GM18498 (cell line): ENCODE data around the gene PCK1.

Source experiments
- ATAC-seq: cut with Tn5 transposase; IDR thresholded peaks from one replicate; pipeline ENCODE4 v1.9.1; 2021; ENCODE audit warnings: mild to moderate bottlenecking, moderate library complexity; ENCODE audit not compliant: unreplicated experiment

PCK1 gene

DNA sequence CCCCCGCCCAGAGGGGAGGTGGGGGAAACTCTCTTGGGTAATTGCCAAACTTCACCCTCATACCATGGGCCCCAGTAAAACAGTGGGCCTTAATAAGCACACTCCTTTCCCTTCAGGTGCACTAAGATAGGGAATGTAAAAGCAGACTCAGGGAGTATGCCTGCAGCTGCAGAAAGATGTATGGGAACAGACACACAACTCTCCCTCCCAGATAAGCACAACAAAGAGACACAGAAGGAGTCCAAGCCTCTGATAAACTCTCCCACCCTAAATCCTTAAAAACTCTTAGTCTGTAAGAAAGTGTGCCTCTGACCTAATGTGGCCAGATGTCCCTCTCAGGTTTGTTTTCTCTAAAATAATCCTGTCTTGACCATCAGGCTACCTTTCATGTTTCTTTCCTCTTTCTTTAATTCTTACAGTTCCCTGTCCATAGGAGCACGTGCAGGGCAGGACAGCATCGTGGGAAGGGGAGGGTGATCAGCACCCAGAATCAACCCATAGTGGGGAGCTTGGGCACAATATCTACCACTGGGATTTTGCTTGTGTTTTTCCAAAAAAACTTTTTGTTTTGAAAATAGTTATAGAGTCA lies 24.7 kb upstream of the PCK1 start:
- no peak for ATAC-seq

DNA sequence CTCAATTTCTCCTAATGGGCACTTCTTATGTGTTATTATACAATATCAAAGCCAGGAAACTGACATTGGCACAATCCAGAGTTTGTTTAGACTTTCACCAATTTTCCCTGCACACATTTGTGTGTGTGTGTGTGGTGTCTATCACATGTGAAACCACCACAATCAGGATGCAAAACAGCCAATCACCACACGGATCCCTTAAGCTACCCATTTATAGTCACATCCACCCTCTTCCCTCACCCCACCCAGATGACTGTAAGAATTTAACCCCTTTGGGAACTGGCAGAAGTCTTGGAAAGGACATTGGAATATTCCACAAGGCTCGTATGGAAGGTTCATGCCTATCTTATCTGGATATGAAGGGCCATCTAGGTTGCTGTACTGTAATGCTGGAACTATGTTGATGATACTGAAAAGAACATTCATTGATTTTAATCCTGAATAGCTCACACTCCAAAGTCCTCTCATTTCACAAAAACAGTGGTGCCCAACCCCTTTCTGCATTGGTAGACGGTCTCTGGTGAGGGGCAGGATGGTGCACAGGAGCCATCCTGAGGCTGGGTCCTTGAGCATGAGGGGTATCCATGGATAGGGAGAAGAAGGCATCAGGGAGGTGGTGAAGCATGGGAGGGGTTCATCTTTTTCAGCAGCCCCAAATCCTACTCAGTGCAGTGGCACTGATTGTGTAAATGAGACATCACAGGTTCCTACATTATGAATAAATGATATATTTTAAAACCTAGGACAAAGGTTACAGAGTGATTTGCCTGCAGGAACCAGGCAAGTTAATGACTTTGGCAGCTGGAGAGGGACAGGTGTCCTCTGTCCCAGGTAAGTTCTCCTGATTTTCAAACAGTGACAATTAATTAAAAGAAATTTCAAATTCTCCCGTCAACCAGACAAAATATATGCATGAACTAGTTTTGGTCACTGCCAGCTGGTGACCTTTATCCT lies 23.9 kb upstream of the PCK1 start:
- ATAC-seq, result no peak

DNA sequence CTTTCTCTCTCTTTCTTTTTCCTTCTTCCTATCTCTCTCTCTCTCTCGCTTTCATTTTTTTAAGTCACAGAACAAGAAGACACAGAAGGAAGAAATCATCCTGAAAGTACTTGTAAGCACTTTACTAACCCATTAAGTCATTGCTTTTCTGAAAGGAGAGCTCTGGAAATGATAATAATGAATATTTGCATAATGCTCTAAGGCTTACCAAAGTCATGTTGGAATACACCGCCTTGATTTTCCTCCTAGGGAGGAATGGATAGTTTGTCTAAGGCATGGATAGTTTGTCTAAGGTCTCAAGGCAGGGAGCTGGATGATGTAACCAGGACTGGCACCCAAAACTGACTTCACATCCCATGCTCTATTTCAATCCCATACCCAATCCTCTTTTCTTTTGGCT lies 23.1 kb upstream of the PCK1 start:
- ATAC-seq, result no peak

DNA sequence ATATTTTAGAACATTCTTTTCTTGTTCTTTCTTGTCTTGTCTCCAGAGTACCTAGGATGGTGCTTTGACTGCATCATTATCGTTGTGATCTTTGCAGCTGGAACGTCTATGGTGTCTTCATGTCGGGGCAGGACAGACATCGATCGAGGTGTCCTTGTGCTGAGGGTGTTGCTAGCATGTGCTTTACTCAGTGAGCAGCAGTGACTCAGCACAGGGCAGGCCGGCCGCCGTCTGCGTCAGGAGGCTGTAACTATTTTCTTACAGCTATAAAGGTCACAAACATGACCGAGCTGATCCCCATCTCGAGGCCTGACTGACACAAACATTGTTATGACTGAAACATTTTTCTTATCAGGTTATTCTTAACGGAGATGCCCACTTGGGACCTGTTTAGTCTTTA lies 21.0 kb upstream of the PCK1 start:
- ATAC-seq, result no peak

DNA sequence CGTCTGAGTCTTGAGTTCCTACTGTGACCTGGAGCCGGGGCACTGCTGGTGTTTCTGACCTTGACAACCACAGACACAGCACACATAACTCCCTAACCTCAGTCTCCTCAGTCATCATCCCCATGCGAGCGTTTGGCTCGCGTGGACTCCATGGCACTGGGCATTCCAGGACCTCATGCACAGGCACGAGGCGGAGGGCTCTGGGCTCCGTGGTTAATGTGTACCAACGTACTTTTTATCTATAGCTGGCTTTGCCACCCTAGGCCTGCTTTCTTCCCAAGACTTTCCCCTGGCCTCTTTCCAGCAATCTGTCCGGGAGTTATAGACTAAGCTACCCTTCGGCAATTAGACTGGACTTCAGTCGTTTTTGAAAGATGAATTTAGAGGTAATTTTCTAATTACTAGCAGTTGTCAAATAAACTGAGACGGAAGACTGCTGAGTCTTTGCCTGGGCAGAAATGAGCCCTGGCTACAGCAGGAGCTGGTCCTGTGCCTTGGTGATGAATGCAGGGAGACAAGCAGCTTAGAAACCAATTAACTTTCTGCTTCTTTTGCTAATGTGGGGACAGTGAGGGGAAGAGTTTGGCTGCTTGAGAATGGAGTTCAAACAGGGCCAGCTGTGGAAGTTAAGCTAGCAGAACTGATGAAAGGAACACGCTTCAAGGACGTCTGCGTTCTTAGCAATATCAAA lies 19.9 kb upstream of the PCK1 start:
- ATAC-seq, result no peak

DNA sequence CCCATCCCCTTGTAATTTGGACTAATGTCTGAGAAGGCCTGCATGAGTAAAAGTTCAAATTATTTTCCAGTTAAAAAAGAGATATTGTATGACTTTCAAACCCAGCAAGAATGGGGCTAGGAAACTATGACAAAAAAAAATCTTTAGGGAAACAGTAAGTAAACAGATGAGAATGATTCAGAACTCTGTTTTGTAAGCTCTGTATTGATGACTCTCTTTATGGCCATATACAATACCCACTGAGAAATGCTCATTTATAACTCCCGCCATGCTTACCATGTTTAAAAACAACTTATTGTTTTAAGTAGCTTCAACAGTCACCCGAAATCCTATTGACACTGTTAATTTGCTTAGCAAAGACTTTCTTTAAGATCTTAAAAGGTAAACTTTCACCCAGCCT lies 17.2 kb upstream of the PCK1 start:
- ATAC-seq, result no peak

DNA sequence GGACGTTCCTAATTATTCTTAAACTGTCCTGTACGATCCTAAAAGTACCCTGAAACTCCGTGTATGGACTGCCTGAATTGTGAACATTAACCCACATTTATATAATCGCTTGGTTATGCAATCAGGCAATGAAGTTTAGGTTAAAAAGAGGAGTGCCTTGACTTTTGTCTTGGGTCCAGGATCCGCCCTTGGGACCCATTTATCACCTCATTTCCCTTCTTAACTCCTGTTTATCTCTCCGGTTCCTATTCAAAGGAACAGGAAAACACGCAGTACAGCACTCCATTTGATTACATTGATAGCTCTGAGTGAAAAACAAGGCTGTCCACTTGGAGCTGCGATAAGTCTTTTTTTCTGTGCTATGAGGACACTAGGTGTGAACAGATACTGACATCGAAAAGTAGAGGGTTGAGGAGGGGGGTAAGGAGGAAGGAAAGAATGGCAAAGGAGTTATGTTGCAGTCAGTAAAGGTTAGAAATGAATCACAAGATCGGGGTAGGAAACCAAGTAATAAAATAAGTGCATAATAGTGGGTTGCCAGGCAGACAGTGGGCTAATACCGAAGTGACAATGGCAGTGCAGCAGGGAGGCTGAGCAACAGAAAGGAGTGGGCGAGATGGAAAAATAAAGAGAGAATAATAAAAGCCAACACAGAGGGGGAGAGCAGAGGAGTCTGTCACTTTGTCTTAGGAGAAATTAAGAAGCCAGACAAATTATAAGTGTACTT lies 15.9 kb upstream of the PCK1 start:
- ATAC-seq, result no peak

DNA sequence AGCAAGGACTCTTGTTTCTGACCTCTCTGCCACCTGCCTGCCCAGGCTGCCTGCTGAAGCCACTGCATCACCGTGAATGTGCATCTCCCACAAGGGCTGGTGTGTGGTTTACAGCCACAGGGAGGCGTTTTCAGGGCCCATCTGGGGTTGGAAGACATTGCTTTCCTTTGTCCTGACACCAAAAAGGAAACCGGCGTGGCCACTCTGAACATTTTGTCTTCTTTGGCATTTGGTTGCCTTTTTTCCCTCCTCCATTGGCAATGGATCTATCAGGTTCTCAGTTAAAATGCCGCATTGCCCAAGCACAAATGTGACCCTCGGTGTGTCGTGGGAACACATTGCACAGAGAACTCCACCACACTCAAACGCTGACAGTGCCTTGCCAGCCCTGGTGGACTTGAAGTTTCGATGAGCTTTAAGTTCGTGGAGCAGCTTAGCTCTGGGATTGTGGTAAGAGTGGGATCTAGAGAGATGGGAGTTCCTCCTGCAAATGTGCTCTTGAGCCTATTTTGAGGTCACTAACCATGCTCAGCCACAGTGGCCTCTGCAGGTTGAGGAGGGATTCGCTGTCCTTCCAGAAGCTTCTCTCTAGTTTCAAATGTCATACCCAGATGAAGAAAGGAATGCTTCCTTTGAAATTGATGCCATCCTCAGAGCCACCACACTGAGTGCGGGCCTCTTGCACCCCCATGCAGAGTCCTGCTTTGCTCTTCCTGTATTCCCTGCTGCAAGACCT lies 14.8 kb upstream of the PCK1 start:
- no peak for ATAC-seq

DNA sequence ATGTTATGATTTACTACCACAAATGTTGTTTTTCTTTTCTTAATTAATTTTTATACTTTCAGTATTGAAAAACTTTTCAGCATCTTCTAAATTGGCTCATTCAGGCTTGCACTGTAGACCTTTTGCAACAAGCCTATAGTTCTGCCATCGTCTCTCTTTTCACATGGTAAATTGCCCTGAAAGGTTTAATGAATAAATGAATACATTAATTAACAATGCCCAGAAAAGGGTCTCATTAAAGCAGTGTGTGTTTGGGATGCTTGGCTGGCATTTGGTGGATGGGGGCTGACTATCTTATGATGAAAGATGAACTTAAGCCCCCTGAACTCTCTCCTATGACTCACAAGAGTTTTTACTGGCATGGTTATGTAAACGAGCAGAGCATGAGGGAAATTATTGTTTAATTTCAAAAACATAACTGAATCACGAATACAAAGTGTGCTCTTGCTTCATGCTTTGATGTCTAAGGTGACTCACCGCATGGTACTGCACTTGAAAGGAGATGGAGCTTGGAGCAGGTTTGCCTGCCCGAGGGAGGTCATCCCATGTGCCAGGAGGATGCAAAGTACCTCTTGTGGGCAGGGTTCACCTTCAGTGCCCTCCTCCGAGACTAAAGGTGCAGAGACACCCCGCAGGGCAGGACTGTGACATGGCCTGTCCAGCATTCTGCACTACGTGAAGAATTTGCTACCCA lies 13.8 kb upstream of the PCK1 start:
- no peak for ATAC-seq

DNA sequence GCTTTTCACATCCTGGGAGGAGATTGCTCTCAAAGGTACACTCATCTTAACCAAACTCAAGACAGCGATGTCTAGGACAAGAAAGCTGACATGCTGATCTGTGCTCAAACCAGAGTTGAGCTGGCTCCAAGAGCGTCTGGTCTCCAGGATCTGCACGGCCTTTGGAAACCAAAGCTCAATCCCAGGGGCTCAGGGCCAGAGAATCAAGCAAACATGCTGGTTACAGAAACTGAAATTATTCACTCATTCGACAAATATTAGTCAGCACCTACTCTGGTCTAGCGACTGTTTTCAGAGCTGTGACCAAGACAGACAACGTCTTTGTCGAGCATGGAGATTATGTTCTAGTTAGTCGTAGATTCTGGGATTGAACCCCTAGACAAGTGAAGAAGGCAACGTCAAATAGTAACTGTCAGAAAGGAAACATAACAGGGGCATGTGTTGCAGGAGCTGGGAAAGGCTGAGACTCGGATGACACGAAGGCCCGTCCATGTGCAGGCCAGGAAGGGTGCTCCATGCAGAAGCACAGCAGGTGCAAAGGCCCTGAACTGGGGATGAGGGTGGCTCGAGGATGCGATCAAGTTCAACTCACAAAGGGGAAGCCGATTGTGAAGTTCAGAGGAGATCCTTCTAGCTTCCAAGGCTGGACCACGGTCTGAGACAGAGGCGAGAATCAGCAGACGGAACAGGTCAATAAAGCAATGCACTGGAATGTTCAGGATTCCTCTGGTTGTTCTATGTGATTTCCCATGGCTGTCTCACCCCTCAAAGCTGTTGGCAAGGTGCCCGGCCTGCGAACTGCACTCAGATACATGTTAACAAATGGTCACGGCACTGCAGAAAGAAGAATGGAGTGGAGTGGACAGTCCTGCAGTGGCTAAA lies 12.5 kb upstream of the PCK1 start:
- no peak for ATAC-seq

DNA sequence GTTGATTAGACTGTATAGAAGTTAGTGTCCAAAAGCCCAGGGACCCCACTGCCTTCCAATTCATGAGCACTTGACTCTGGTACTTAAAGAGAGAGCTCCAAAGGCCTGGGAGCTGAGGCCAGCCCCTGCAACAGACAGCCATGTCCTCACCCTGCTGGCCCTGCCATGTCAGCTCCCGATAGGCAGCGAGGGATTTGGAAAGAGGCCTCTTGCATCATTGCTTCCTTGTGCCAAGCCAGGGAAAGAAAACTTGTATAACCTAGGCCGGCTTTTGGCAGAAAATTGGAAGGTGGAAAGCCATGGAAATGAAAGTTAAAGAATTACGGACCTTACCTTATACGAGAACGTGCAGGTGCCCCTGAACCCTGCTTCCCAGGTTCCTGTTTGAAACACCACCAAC lies 8.4 kb upstream of the PCK1 start:
- no peak for ATAC-seq

DNA sequence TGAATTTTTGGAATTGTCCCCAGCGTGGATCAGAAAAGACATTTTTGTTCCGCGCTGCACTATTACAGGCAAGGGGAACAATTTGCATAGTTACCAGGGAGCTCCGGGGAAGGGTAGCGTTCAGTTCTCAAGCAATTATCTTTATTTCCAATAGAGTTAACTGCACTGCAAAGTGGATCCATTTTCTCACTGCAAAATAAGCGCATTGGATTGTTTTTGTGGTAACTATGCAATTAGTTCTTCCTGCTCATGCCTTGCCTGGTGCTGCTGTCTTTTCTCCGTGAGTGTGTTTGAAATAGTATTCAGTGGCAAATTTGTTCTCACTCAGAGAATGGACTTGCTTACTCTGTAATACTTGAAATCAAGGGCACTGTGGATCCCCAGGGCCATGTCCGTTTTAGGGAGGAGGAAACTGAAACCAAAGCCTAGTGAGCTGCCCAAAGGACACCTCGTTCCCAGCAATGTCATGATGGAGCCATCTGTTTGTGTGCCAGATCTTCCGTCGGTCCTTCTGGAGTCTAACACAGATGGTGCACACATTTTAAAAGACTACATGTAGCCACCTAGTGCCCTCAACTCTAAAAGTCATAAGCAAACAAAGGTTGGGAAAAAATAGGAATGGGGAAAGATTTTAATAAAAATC lies 7.4 kb upstream of the PCK1 start:
- ATAC-seq, result no peak

DNA sequence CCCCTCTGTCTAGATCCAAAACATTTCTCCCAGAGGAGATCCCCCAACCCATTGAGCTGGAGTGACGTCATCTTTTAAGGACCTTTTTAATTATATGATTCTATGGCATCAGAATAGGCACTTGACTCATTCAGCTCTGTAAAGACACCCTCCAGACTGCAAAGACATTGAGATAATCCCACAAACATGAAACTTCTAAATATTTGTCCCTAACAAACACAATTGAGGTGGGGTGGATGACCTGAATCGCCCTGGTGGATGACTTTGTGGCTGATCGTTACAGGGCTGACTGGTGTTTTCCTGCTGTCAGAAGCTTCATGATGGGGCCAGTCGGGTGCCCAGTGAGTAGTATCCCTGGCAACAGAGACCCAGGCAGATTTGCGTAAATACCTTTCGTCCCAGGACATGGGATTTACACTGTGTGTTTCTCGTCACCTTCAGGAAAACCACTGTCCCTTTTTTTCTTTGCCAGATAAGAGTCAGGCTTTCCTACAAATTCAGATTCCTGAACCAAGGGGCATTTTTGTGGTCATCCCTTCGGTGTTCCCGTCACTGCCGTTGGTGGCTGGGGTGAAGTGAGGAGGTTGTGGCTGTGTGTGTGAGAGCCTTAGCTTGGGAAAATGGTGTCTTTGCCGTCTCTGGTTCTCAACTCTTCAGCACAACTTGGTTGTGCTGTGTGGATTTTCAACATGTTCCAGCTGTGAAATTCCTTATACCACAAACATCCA lies 5.3 kb upstream of the PCK1 start:
- no peak for ATAC-seq

DNA sequence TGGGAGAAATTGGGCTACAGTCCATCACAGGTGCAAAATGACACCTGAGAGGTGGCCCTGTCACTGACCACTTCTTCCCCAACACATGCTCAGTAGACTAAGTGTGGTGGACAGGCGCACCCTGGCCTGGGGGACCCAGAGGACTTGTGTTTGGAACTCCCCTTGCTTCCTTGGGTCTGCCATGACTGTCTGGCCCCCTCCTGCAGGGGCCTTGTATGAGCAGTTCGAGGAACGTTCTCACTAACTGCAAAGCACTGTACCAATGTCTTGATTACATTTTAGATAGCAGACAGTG lies 4.0 kb upstream of the PCK1 start:
- no peak for ATAC-seq

DNA sequence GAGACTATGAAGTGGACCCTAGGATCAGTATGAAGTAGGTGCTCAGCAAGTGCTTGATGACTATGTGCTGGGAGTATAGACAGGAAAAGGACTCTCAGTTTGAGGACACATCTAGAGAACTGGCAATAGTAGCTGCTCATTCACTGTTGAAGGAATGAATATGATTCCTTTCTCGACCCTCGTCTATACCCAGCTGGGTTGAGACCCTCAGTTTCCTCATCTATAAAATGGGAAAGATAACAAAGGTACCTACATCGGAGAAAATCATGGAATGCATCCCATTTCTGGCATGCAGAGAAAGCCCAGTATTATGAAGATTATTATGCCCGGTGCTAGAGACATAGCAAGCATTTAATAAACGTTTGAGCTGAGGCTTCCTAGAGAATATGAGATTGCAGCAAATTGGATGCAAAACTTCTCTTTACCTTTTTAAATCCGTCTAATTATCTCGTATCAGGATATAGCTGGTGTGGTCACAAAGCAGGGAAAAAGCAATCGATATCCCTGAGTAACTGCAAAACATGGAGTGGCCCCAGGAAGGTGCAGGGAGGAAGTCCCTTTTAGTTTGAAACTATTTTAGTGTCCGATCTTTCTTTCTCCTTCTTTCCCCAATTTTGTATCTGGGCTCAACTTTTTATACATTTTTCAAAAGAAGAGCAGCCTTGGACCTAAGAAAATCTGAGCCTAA lies 2.8 kb upstream of the PCK1 start:
- no peak for ATAC-seq

DNA sequence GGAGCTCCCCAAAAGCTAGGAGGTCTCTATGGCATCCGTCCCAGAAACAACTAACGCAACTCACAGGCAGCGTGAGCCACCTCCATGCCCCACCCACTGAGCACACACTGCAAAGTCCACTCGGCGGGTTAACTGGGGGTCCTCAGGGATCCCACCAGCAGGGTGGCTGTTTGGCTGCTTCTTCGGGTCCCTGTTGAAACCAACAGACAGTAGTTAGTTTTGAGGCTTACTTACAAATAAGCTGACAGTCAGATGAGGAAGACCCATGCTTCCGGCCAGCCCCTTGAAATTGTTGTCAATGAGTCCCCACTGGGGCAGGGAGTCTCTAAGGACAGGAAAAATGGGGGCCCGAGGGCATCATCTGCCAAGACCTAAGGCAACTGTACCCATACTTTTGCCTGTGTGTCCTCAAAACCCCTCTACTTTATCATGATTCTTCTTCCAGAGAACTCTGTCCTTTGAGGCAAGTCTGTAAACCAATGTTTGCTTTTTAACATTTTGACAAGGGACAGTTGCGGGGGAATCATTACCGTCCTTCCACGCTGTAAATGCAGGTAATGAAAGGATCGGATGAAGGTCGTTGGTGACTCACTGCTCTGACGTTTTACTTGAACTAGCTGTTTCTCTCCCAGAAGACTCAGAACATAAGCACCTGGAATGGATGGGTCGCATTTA lies 2.2 kb upstream of the PCK1 start:
- no peak for ATAC-seq

DNA sequence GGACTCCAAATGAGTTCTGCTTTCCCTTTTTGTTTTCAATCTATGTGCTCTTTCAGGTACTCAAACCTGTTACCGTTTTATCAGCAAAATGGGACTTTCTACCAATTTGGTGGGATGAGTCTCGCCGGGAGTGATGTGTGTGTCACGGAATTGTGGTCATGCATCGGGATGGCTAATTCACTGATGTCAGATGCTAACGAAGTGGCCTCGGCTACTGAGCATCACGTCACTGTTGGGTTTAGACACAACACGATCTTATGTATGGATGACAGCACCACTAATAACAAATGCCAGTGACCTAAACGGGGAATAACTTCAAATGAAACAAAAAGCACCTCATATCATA lies 1.6 kb upstream of the PCK1 start:
- ATAC-seq, result no peak
